IPS-18c (cell line): Measurements from ENCODE around the gene OTUD4.
"Not testable (repeated sequence)": the region's sequence is repeated elsewhere in the genome, so short reads cannot be mapped to it uniquely, and the experiment has no call there.

Experiments used
- H3K4me3 ChIP-seq: 2 replicates; pipeline ENCODE4 v1.7.0; 2013; ENCODE audit warnings: low read depth, mild to moderate bottlenecking, low read length, moderate library complexity; ENCODE audit not compliant: insufficient read depth
- H3K9me3 ChIP-seq: one replicate; pipeline ENCODE4 v1.6.1; 2013; ENCODE audit warnings: mild to moderate bottlenecking, low read length, moderate library complexity; ENCODE audit not compliant: control insufficient read depth, insufficient read depth

OTUD4 gene

GRCh38 chr4:145182222-145182621 lies 1.8 kb upstream of the OTUD4 start:
- no peak overlapping the region for H3K4me3 ChIP-seq
- H3K9me3 ChIP-seq: peaks cover 2% of the 10 kb centered on the region

- peak overlapping the region; percentile 80 for H3K4me3 ChIP-seq
- H3K9me3 ChIP-seq: peaks cover 2% of the 10 kb centered on the region
These were observed 707 bp upstream of the OTUD4 start for GRCh38 chr4:145181091-145181501.

GRCh38 chr4:145179861-145180297 lies 510 bp downstream of the OTUD4 start:
- H3K4me3 ChIP-seq: peak overlapping the region; percentile 76
- not testable (repeated sequence) for H3K9me3 ChIP-seq

- Histone ChIP-seq H3K4me3 (peak overlapping the region; percentile 76), H3K9me3 (peaks cover 2% of the 10 kb centered on the region)
These were observed 1.0 kb downstream of the OTUD4 start for GRCh38 chr4:145179281-145179860.

- peaks cover 2% of the 10 kb centered on the region for H3K9me3 ChIP-seq
- peak overlapping the region; percentile 76 for H3K4me3 ChIP-seq
These were observed 1.6 kb downstream of the OTUD4 start for GRCh38 chr4:145178740-145179280.

- Histone ChIP-seq H3K4me3 (peak overlapping the region; percentile 76), H3K9me3 (peaks cover 2% of the 10 kb centered on the region)
These were observed 2.4 kb downstream of the OTUD4 start for GRCh38 chr4:145177906-145178538.

GRCh38 chr4:145177511-145177905 lies 2.9 kb downstream of the OTUD4 start:
- H3K9me3 ChIP-seq: peaks cover 2% of the 10 kb centered on the region
- no peak overlapping the region for H3K4me3 ChIP-seq

DNA sequence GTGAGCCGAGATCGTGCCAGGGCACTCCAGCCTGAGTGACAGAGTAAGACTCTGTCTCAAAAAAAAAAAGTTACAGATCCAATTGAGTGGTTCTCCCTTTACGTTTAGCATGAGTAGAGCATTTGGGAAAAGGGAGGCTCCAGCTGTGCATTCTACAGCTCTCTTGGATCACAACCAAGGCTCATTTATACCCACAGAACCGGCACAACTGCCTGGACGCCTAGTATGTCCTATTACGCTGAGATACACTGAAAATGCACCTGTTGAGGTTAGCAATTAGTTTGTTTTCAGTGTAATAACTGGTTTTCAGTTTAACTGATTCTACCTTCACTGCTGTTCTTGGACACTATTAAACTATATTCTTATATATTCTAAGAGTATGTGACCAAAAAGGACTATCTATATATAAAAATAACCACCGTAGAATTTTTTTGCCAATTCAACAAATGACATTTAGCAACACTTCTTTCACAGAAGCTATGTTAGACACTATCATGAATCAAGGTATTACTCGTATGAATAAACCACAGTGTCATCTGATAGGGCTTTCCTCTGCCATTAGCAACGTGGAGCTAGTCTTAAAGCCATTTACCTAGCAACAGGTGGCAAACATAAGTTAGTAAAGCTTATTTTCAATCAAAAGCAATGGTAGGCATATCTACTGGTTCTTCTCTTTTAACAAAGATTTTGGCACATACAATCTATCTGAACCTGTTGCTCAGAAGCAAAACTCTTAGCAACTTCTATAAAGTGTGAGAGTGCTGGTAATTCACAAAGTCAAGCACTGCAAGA lies 3.6 kb downstream of the OTUD4 start:
- peaks cover 2% of the 10 kb centered on the region for H3K9me3 ChIP-seq
- no peak overlapping the region for H3K4me3 ChIP-seq

GRCh38 chr4:145171911-145172310 lies 8.5 kb downstream of the OTUD4 start:
- Histone ChIP-seq H3K9me3 (no peaks in the 10 kb centered on the region), H3K4me3 (no peak overlapping the region)

GRCh38 chr4:145170223-145170622 lies 10.2 kb downstream of the OTUD4 start:
- H3K4me3 ChIP-seq: no peak overlapping the region
- no peaks in the 10 kb centered on the region for H3K9me3 ChIP-seq

DNA sequence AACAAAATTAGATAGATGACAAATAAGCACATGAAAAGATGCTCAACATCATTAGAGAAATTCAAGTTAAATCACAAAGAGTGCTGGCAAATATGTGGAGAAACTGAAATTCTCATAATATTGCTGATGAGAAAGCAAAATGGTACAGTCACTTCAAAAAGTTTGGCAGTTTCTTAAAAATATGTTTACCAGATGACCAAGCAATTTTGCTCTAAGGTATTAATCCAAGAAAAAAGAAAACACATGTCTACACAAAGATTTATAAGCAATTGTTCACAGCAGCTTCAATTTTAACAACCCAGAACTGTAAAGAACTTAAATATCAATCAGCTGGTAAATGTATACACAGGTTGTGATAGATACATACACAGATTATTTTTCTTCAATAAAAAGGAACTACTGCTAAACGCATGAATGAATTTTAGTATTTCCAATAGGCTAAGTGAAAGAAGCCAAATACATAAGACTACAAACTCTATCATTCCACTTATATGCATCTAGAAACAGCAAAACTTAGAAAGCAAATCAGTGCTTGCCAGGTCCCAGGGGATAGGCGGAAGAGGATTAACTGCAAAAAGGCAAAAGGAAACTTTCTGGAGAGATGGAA lies 11.7 kb downstream of the OTUD4 start:
- Histone ChIP-seq H3K9me3 (no peaks in the 10 kb centered on the region), H3K4me3 (no peak overlapping the region)

DNA sequence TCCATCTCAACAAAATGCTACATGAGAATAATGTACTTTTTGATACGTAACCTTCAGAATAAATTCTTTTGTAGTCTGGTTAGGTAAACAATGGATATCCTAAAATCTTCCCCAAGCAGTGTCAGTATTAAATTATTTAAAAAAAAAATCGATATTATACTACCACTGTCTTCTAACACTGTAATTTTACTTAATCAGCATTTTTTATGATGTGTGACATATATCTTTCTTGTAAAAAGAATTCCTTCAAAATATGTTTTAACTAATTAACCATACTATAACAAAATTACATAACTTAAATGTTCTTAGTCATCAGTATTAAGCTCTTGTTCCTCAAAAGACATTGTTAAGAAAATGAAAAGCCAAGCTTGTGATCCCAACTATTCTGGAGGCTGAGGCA lies 12.5 kb downstream of the OTUD4 start:
- H3K4me3 ChIP-seq: no peak overlapping the region
- no peaks in the 10 kb centered on the region for H3K9me3 ChIP-seq

- Histone ChIP-seq H3K4me3 (no peak overlapping the region), H3K9me3 (no peaks in the 10 kb centered on the region)
These were observed 18.8 kb downstream of the OTUD4 start for GRCh38 chr4:145161549-145161948.

- Histone ChIP-seq H3K9me3 (no peaks in the 10 kb centered on the region), H3K4me3 (no peak overlapping the region)
These were observed 23.4 kb downstream of the OTUD4 start for GRCh38 chr4:145156986-145157385.

DNA sequence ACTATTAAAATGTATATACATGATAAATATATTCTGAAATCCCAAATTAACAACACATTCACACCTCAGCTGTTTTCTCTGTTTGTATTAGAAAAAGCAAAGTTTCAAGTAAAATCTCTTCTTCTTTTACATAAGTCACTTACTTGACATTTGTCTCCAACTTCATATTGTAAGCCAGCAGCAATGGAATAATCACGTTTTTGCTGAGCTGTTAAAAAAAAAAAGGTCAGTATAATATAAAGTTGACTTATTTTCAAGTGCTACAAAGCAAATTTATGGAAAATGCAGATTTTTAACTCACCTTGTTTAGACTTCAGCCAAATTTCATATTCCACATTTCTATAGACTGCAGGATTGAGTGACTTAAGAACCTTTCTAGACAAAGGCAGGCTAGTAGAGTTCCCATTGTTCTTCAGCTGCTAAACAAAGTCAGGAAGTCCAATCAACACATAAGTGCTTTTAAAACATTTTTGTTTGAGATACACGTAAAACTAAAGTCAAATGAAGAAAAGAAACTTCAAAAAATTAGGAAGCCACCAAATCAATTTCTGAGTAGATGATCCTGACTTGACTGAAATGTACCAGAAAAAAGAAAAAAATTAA lies 25.0 kb downstream of the OTUD4 start:
- Histone ChIP-seq H3K4me3 (no peak overlapping the region), H3K9me3 (no peaks in the 10 kb centered on the region)

DNA sequence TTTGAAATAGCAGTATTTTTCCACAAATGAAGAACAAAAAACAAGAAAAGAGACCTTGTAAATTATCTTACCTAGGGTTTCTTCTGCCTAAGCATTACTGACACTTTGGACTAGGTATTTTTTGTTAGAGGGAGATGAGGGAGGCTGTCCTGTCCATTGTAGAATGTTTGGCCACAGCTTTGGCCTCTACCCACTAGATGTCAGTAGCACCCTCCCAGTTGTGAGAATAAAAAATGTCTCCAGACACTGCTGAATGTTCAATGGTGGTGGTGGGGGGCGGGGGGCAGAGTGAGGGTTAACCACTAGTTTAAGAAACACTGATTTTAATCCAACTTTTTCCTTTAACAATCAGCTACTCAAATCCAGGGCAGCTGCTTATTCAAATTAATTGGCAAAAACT lies 25.8 kb downstream of the OTUD4 start:
- no peaks in the 10 kb centered on the region for H3K9me3 ChIP-seq

GRCh38 chr4:145153904-145154298 lies 26.5 kb downstream of the OTUD4 start:
- Histone ChIP-seq H3K4me3 (no peak overlapping the region), H3K9me3 (no peaks in the 10 kb centered on the region)

More for the DNA sequence above, 25.8 kb downstream of the OTUD4 start:
- H3K4me3 ChIP-seq: no peak overlapping the region
